Neutrophil (primary cell): ENCODE results near the gene HSD17B12.

ENCODE experiments used
- H3K27ac ChIP-seq: fragments of 200-600 bp; sonication (generic); 2 replicates; pipeline ENCODE4 v1.5.1; 2016; ENCODE audit warnings: mild to moderate bottlenecking, moderate library complexity
- H3K27me3 ChIP-seq: fragments of 200-600 bp; sonication (generic); 2 replicates; pipeline ENCODE4 v1.6.0; 2016; ENCODE audit warnings: mild to moderate bottlenecking
- H3K36me3 ChIP-seq: fragments of 200-600 bp; sonication (generic); 2 replicates; pipeline ENCODE4 v1.5.1; 2017
- H3K4me1 ChIP-seq, 2 experiments: fragments of 200-600 bp in 1 of 2; sonication (generic) in 1 of 2; 1 replicate in 1 of 2; 2 replicates in 1 of 2; pipeline versions ENCODE4 v1.5.1 to v1.6.1; 2013 to 2016; ENCODE audit warnings: low read depth in 1 of 2, low read length in 1 of 2, mild to moderate bottlenecking in 1 of 2, moderate library complexity in 1 of 2; ENCODE audit not compliant: control insufficient read depth in 1 of 2, insufficient read depth in 1 of 2
- H3K4me3 ChIP-seq, 2 experiments: fragments of 200-600 bp in 1 of 2; sonication (generic) in 1 of 2; 1 replicate in 1 of 2; 2 replicates in 1 of 2; pipeline ENCODE4 v1.5.1; 2013 to 2016; ENCODE audit warnings: low read depth in 1 of 2, low read length in 1 of 2, mild to moderate bottlenecking in 1 of 2, moderate library complexity in 1 of 2
- H3K9me3 ChIP-seq: fragments of 200-600 bp; sonication (generic); 2 replicates; pipeline ENCODE4 v1.5.1; 2016
- CTCF ChIP-seq: fragments of 200-600 bp; sonication (generic); IDR thresholded peaks from 2 replicates; pipeline ENCODE4 v1.5.1; 2016; ENCODE audit warnings: antibody characterized with exemption

HSD17B12 gene

GRCh38 chr11:43866520-43866919, 186.0 kb downstream of the HSD17B12 start:
- Histone ChIP-seq H3K36me3 (no peaks in the 10 kb centered on the region), H3K4me1 (peaks cover 12 to 13% of the 10 kb centered on the region in 2 experiments), H3K27ac (no peak overlapping the region), H3K27me3 (peaks cover 34% of the 10 kb centered on the region), H3K9me3 (no peaks in the 10 kb centered on the region), H3K4me3 (no peak overlapping the region)
- TF ChIP-seq CTCF, result no peak

- Histone ChIP-seq H3K4me1 (peaks cover 12 to 13% of the 10 kb centered on the region in 2 experiments), H3K4me3 (no peak overlapping the region), H3K9me3 (no peaks in the 10 kb centered on the region), H3K36me3 (no peaks in the 10 kb centered on the region), H3K27me3 (peaks cover 38% of the 10 kb centered on the region), H3K27ac (no peak overlapping the region)
- TF ChIP-seq CTCF, result no peak
These were observed 186.4 kb downstream of the HSD17B12 start for GRCh38 chr11:43866969-43867368.

- no peak overlapping the region for H3K4me3 ChIP-seq
- no peak for TF ChIP-seq CTCF
- H3K36me3 ChIP-seq, result no peaks in the 10 kb centered on the region
- peaks cover 12 to 13% of the 10 kb centered on the region in 2 experiments for H3K4me1 ChIP-seq
- peak overlapping the region; percentile 56 for H3K27ac ChIP-seq
- no peaks in the 10 kb centered on the region for H3K9me3 ChIP-seq
- peaks cover 52% of the 10 kb centered on the region for H3K27me3 ChIP-seq
These were observed 188.5 kb downstream of the HSD17B12 start for GRCh38 chr11:43868852-43869567.

GRCh38 chr11:43871051-43871450, 190.5 kb downstream of the HSD17B12 start:
- H3K27ac ChIP-seq, result no peak overlapping the region
- H3K9me3 ChIP-seq, result no peaks in the 10 kb centered on the region

GRCh38 chr11:43872995-43873394, 192.5 kb downstream of the HSD17B12 start:
- no peaks in the 10 kb centered on the region for H3K9me3 ChIP-seq
- no peaks in the 10 kb centered on the region for H3K36me3 ChIP-seq
- no peak for TF ChIP-seq CTCF
- no peak overlapping the region for H3K4me3 ChIP-seq
- no peak overlapping the region for H3K27ac ChIP-seq
- H3K4me1 ChIP-seq, result peaks cover 12 to 13% of the 10 kb centered on the region in 2 experiments
- peaks cover 77% of the 10 kb centered on the region for H3K27me3 ChIP-seq

More at GRCh38 chr11:43871051-43871450, 190.5 kb downstream of the HSD17B12 start:
- no peak overlapping the region for H3K4me3 ChIP-seq
- H3K36me3 ChIP-seq, result no peaks in the 10 kb centered on the region
- no peak for TF ChIP-seq CTCF
- peaks cover 58% of the 10 kb centered on the region for H3K27me3 ChIP-seq
- peaks cover 12 to 13% of the 10 kb centered on the region in 2 experiments for H3K4me1 ChIP-seq
